ENCODE results near the gene DCST2. TPM values are rescaled to one million over a fixed set of nuclear protein-coding genes. Genes with fewer than 3 reads are reported as not detected.
A peak's percentile ranks its signal among the peaks of the same experiment; 100 is the strongest.

DCST2 gene
- total RNA-seq, 3 donors from 2014 or later (not counting 1 experiment from before 2014, with no cell fraction given), result 0.30 to 0.92 (median 0.32) TPM

DNA sequence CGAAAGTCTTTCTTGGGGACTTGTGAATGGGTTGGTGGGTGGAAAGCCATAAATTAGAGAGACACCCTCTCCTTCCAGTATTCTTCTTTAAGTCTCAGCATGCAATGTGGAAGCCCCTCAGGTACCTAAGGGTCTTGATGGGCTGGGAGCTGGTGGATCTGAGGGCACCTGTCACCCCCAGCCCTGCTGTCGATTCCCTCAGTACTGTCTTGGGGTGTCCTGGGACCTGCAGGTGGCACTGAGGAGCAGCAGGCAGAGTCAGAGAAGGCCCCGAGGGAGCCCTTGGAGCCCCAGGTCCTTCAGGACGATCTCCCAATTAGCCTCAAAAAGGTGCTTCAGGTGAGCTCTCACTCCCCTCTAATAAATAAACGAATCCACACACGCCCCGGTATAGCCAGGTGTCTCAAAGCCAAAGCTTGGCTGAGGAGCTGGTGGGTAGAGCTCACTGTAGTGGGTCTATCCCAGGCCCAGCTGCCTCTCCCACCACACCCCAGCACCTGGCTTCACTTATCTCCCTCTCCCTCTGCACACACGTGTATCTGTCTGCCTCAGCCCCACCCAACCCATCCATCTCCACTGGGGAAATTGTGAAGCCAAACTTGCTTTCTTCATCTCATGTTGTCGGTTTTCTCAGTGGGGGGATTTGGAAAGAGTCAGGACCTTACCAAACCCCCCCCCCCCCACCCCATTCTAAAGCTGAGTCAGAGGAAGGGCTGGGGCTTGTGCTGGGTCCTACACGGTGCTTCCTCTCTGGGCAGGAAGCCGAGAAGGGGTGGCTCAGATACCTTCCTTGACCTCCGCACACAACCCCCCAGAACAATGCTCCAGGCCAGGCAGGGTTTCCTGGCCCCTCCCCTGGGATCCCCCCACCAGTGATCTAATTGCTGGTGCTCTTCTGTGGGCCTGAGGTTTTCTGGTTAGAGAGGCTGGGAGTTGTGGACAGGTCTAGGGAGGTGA is 19.1 kb upstream of the DCST2 start:
- H3K27ac Mint-ChIP-seq, result peak overlapping the region; percentile 23 to 77
- peaks cover 13 to 34% of the 10 kb centered on the region in 2 donors for H3K4me1 Mint-ChIP-seq
- H3K9me3 Mint-ChIP-seq, result no peaks in the 10 kb centered on the region
- WGBS (ENCODE audit: insufficient coverage), result 31% methylated on average over 11 of the region's 12 CpGs
- ATAC-seq, result no peak
- no peaks in the 10 kb centered on the region for H3K9me3 ChIP-seq (ENCODE audit: control insufficient read depth, insufficient read depth, low read length)
- H3K4me3 Mint-ChIP-seq, result peak overlapping the region; percentile 88
- TF ChIP-seq, protein P1, sequence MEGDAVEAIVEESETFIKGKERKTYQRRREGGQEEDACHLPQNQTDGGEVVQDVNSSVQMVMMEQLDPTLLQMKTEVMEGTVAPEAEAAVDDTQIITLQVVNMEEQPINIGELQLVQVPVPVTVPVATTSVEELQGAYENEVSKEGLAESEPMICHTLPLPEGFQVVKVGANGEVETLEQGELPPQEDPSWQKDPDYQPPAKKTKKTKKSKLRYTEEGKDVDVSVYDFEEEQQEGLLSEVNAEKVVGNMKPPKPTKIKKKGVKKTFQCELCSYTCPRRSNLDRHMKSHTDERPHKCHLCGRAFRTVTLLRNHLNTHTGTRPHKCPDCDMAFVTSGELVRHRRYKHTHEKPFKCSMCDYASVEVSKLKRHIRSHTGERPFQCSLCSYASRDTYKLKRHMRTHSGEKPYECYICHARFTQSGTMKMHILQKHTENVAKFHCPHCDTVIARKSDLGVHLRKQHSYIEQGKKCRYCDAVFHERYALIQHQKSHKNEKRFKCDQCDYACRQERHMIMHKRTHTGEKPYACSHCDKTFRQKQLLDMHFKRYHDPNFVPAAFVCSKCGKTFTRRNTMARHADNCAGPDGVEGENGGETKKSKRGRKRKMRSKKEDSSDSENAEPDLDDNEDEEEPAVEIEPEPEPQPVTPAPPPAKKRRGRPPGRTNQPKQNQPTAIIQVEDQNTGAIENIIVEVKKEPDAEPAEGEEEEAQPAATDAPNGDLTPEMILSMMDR (IDR thresholded peaks at IDR 0.05), result no peak
- peak in 1 of 2 donors; percentile 60 for DNase-seq
- no peaks in the 10 kb centered on the region for H3K27me3 Mint-ChIP-seq (ENCODE audit: low read depth in 2 of 2)
- intact Hi-C loops (cut with micrococcal nuclease), result loop anchor here (5.0 kb wide), 1 partner anchor 95 kb away; the partner anchor contains the start of gene PBXIP1
- H3K36me3 ChIP-seq (ENCODE audit: control insufficient read depth, insufficient read depth, low read length), result peaks cover 8% of the 10 kb centered on the region
- no peak overlapping the region for H3K27ac ChIP-seq (ENCODE audit: low read length)
- H3K36me3 Mint-ChIP-seq, result no peaks in the 10 kb centered on the region
- H3K4me3 ChIP-seq (ENCODE audit: low read length), result peak overlapping the region; percentile 61
- H3K27me3 ChIP-seq (ENCODE audit: control insufficient read depth, insufficient read depth, low read length), result no peaks in the 10 kb centered on the region
- H3K4me1 ChIP-seq (ENCODE audit: control insufficient read depth, insufficient read depth, low read length), result peaks cover 31% of the 10 kb centered on the region

DNA sequence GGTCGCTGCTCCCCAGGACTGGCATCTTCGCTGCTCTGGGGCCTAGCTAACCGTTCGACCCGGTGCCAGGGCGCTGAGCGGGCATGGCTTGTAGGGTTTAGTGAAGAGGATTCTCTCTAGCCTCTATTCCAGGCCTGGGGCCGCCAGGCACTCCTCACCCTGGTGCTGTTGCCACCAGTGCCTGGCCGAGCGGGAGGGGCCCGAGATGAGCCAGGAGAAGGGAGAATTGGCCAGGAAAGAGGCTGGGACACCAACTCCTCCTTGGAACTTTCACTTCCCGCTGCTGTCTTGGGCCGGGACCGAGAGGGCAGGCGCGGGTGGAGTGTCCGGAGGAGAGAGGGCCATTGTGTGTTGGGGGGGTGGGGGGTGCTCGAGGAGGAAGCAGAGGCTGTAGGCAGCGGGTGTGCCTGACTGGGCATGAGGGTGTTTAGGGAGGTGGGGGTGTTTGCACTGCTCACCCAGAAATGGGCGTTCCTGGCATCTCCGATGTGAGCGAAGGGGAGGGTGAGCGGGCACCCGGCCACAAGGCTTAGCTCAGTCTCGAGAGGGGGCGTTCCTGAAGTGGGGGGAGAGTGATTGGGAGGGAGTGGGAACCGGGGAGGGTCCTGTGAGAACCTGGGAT is 18.3 kb upstream of the DCST2 start:
- intact Hi-C loops (cut with micrococcal nuclease), result loop anchor here (5.0 kb wide), 1 partner anchor 95 kb away; the partner anchor contains the start of gene PBXIP1
- Histone ChIP-seq H3K27me3 (ENCODE audit: control insufficient read depth, insufficient read depth, low read length) (no peaks in the 10 kb centered on the region), H3K9me3 (ENCODE audit: control insufficient read depth, insufficient read depth, low read length) (no peaks in the 10 kb centered on the region), H3K27ac (ENCODE audit: low read length) (no peak overlapping the region), H3K4me3 (ENCODE audit: low read length) (peak overlapping the region; percentile 61), H3K4me1 (ENCODE audit: control insufficient read depth, insufficient read depth, low read length) (peaks cover 31% of the 10 kb centered on the region), H3K36me3 (ENCODE audit: control insufficient read depth, insufficient read depth, low read length) (peaks cover 5% of the 10 kb centered on the region)
- 2% methylated on average over 27 of the region's 27 CpGs for WGBS (ENCODE audit: insufficient coverage)
- ATAC-seq (peak; percentile 52 to 69 (median 61)), DNase-seq (peak; percentile 47 to 69)
- H3K27me3 Mint-ChIP-seq (ENCODE audit: low read depth in 2 of 2), result no peaks in the 10 kb centered on the region
- no peaks in the 10 kb centered on the region for H3K36me3 Mint-ChIP-seq
- H3K27ac Mint-ChIP-seq, result peak overlapping the region; percentile 23 to 77
- TF ChIP-seq, protein P1 (IDR thresholded peaks at IDR 0.05), result no peak
- H3K9me3 Mint-ChIP-seq, result no peaks in the 10 kb centered on the region
- H3K4me3 Mint-ChIP-seq, result peak overlapping the region; percentile 88
- H3K4me1 Mint-ChIP-seq, result peaks cover 13 to 34% of the 10 kb centered on the region in 2 donors

DNA sequence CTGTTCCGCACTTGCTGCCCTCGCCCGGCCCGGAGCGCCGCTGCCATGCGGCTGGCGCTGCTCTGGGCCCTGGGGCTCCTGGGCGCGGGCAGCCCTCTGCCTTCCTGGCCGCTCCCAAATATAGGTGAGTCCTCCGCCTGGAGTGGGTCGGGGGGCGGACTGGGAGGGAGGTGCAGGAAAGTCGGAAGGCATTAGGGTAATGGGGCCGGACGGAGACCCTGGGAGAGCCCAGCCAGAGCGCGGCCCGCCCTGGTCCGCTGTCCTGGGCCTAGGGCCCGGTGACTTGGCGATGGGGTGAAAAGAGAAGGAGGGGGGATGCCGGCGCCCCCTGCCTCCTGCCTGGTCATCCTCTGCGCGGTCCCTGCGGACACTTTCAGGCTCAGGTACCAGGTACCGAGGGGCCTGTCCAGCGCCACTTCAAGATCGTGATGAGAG is 17.8 kb upstream of the DCST2 start:
- Mint-ChIP-seq H3K36me3 (no peaks in the 10 kb centered on the region), H3K27me3 (ENCODE audit: low read depth in 2 of 2) (no peaks in the 10 kb centered on the region), H3K27ac (peak overlapping the region in 1 of 2 donors; percentile 77), H3K4me1 (peaks cover 13 to 34% of the 10 kb centered on the region in 2 donors), H3K4me3 (peak overlapping the region; percentile 88), H3K9me3 (no peaks in the 10 kb centered on the region)
- peaks cover 4% of the 10 kb centered on the region for H3K36me3 ChIP-seq (ENCODE audit: control insufficient read depth, insufficient read depth, low read length)
- DNase-seq (peak in 1 of 2 donors; percentile 27), ATAC-seq (peak; percentile 2 to 4 (median 3))
- H3K9me3 ChIP-seq (ENCODE audit: control insufficient read depth, insufficient read depth, low read length), result no peaks in the 10 kb centered on the region
- 0% methylated on average over 31 of the region's 31 CpGs for WGBS (ENCODE audit: insufficient coverage)
- TF ChIP-seq, protein P1 (IDR thresholded peaks at IDR 0.05), result no peak
- H3K27me3 ChIP-seq (ENCODE audit: control insufficient read depth, insufficient read depth, low read length), result no peaks in the 10 kb centered on the region
- H3K4me3 ChIP-seq (ENCODE audit: low read length), result peak overlapping the region; percentile 61
- H3K4me1 ChIP-seq (ENCODE audit: control insufficient read depth, insufficient read depth, low read length), result peaks cover 31% of the 10 kb centered on the region
- intact Hi-C loops (cut with micrococcal nuclease), result loop anchor here (5.0 kb wide), 1 partner anchor 94 kb away; the partner anchor contains the start of gene PBXIP1
- H3K27ac ChIP-seq (ENCODE audit: low read length), result peak overlapping the region; percentile 23

Data from natural killer cell (primary cell).